Activated CD4-positive, alpha-beta T cell treated with anti-CD3 and anti-CD28 coated beads, Interleukin-2, amount 50 U/mL, for 1 hour (primary cell): Measurements from ENCODE around the gene DYRK2.

Experiments used
- DNase-seq: peaks from one replicate; pipeline ENCODE4 v3.0.0-alpha.2; 2020

DYRK2 gene

DNA sequence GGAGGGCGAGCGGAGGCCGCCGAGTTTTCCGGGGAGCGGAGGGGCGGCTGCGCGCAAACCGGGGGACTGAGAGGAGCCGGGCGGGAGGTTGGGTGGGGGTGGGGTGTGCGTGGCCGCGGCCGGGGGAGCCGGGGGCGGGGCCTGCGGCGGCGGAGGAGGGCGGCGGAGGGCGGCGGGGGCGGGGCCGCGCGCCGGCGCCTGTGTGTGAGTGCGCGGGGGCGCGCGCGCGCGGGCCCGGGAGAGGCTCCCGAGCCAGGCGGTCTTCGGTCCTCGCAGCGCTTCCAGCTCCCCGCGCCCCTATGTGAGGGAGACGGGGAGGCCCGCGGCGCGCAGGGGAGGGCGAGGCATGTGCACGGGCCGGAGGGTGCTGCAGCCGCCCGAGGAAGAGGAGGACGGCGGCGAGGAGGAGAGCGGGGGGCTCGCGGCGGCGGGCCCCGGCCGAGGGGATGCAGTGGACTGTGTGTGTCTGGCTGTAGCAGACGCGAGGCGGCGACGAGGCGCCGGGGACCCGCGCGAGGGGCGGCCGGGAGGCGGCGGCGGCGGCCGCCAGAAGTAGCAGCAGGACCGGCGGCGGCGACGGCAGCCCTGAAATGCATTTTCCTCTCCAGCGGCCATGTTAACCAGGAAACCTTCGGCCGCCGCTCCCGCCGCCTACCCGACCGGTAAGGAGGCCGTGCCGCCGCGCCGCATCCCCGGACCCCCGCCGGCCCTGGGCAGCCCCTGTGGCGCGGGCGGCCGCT lies at the start of gene DYRK2:
Gene DYRK2 (plus strand): TSS at position 225 of the 740 bp plus-strand sequence. CDS start 389 bp downstream, at position 614.
- peak; percentile 75 for DNase-seq

DNA sequence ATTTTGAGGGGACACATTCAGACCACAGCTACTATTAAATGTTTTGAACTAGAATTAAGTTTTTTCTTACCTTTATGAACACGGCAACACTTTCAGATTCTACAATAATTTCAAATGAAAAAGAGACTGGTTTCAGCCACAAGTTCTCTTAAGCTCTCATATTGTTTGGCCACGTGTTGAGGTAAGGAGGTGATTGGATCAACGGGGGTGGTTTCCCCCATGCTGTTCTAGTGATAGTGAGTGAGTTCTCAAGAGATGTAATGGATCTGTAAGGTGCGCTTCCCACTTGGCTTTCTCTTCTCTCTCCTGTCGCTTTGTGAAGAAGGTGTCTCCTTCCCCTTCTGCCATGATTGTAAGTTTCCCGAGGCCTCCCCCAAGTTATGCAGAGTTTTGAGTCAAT lies 48.9 kb upstream of the DYRK2 start:
- DNase-seq = no peak

DNA sequence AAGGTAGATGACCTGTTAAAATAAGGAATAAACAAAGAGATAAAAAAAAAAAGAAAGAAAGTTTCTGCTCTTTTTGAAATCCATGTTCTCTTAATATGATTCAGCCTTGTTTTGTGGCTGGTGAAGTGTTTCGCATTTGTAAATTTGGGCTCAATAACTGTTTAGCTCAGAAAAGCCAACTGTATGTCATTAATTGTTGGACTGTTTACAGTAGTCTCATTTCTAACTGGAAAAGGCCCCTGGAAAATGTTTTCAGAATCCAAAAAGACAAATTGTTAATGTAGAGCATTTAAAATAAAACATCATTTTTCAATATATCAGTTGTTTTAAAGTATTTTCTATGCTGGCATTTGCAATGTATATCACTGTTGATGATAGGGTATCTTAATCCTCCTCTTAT lies 47.4 kb upstream of the DYRK2 start:
- DNase-seq = no peak

DNA sequence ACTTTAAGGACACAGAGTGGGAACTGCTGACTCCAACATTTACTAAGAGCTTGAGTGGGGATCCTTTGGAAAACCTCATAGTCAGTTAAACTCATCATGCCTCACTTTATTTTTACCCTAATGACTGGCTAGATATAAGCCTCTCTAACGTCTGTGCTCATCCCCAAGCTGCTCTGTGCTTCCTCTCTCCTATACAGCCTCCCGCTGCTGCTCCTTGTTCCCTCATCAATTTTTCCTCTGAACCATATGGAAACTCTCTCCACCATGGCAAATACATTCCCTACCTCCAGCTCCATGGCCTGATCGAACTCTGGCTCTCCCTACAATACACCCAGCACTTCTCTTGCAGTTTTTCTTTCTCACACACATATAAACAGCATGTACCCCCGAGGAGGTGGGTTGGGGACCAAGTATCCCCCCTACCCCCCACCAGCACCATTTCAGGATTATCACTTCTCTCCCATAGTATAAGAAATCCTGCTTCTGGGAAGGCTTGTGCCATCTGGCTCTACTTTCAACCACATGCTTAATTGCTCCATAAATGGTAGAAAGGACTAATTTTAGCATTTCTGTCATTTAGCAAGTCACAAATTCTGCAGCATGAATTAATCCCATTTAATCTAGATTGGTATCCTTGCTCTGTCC lies 39.2 kb upstream of the DYRK2 start:
- no peak for DNase-seq

DNA sequence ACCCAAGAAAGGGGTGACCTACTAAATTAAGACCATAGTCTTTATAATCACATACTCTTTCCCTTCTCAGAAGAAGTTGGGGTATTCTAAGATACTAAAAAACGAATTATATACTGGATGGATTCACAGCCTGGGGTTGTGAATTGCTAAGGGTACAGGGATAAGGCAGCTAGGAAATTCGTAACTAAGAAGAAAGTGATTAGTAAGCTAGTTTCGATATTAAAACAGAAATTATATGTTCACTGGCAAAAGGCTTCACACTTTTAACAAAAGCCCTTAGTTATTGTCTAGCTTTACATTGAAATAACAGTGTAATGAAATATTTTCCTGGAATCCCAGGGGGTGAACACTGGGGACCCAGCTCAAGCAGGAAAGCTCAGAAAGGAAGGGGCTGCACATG lies 35.5 kb upstream of the DYRK2 start:
- DNase-seq = no peak

DNA sequence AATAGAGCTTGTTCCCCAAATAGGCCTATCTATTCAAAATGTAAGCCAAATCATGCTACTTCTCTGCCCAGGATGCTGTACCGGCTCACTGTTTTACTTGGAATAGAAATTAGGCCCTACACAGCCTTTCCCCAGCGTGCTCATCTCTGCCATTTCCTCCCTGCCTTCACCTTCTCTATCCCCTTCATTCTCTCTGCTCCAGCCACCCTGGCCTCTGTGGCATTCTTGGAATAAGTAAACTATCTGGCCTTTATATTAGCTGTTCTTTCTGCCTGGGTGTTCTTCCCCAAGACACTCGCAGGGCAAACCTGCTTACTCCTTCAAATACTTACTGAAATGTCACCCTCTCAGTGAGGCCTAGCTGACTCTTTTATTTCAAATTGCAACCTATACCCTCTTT lies 30.9 kb upstream of the DYRK2 start:
- DNase-seq = no peak

DNA sequence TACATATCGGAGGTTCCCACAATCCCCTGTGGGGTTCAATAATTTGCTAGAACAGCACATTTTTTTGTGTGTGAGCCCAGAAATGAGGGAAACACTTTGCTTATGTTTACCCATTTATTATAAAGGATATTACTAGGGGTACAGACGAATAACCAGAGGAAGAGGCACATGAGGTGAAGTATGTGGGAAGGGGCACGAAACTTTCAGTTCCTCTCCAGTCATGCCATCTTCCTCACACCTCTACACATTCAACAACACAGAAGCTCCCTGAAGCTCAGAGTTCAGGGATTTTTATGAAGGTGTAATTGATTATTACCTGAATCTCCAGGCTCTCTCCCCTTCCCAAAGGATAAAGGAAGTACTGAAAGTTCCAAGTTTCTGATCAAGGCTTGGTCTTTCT lies 30.2 kb upstream of the DYRK2 start:
- no peak for DNase-seq

DNA sequence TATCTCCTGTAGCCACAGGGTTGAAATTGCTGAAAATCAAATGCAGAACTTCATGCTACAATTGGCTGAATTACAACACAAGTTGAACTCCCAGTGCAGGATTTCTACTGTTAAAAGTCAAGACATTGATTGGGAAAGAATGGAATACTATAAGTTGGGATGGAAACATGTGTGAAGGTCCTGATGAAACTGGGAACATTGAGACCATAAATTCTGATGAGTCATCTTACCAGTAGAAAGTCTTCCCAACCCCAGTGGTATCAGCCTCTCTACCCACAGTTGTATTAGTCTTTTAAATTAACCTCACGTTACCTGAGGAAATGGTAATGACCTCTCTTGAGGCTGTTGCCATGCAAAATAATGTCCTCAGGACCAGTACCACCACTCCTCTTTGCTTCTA lies 27.4 kb upstream of the DYRK2 start:
- DNase-seq = no peak

DNA sequence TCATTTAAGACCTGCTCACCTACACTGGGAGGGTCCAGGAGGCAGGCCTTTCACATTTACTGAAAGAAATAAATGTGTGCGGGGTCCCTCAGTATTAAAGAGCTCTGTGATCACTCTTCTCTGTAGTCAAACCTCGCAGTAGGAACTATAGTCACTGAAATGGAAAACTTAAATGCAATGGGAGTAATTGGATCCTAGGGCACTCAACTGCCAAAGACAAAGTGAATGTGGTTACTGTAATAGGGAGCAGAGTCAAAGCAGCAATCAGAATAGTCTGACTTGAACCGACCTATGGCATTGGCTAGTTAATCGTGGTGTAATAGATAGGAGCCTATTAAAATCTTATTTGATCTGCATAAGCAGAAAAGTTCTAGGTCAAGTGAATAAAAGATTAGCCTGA lies 26.6 kb upstream of the DYRK2 start:
- DNase-seq = no peak

DNA sequence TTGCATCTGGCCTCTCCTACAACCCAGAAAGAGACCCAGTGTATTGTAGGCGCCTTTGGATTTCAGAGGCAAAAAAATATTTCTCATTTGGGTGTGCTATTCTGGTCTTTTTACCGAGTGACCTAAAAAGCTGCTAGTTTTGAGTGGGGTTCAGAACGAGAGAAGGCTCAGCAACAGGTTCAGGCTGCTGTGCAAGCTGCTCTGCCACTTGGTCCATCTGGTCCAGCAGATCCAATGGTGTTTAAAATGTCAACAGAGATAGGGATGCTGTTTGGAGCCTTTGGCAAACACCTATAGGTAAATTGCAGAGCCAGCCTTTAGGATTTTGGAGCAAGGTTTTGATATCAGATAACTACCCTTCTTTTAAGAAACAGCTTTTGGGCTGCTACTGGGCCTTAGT lies 25.3 kb upstream of the DYRK2 start:
- no peak for DNase-seq

DNA sequence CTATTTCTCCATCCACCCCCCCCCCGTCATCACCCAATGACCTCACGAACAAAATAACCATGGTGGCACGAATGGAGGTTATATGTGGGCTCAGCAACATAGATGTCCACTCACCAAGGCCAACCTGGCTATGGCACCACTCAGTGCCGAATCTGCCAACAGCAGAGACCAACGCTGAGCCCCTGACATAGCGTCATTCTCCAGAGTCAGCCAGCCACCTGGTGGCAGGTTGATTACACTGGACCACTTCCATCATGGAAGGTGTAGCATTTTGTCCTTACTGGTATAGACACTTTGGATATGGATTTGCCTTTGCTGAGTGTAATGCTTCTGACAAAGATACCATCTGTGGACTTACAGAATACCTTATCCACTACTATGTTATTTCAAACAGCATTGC lies 24.2 kb upstream of the DYRK2 start:
- no peak for DNase-seq

DNA sequence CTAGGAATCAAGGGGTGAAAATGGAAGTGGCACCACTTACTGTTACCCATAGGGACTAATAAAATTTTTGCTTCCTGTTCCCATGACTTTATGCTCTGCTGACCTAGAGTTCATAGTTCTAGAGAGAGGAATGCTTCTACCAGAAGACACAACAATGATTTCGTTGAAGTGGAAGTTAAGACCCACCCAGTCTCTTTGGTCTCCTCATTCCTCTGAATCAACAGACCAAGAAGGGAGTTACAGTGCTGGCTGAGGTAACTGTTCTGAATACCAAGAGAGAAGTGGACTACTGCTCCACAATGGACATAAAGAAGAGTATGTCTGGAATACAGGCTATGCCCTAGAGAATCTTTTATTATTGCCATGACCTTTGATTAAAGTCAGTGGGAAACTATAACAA lies 23.5 kb upstream of the DYRK2 start:
- no peak for DNase-seq

DNA sequence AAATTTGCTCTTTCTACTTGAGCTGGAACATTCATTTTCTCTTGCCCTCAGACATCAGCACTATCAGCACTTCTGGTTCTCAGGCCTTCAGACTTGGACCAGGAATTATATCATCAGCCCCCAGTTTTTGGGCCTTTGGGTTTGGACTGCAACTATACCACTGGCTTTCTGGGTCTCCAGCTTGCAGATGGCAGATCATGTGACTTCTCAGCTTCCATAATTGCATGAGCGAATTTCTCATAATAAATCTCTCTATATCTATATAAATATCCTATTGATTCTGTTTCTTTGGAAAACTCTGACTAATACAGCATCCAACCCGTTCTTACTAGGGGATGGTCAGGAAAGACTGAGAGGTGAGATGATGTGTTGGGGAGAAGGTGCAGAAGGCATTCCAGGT lies 22.4 kb upstream of the DYRK2 start:
- DNase-seq = no peak

DNA sequence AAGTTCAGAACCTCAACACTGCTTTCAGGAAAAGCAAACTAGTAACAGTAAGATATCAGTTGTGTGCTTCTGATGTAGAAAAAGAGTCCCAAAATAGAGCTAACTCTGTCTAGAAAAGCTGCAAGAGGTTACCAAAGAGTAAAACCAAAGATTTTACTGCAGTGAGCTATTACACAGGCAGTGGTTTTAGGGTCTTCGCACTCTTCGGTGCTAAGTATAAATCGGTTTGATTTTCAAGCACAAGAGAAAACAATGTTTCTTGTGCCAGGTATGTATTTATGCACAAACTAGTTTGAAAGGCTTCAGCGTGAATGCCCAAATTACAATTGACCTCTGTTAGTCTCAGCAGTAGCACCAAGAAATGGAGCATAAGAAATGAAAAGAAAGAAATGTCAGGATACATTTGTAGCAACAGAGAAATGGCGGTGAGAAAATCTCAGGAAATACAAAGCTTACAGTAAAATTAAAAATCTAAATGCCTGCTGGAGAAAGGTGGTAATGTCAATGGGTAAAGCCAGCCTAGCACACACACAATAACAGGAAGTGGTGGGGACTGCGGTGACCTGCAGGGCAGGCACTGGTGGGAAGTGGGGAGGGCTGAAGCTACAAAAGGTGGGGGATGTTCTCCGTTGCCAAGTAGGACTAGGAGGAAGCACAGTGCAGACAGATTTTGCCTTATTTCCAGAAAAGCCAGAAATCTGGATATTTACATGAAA lies 18.0 kb upstream of the DYRK2 start:
- DNase-seq = peak; percentile 74

DNA sequence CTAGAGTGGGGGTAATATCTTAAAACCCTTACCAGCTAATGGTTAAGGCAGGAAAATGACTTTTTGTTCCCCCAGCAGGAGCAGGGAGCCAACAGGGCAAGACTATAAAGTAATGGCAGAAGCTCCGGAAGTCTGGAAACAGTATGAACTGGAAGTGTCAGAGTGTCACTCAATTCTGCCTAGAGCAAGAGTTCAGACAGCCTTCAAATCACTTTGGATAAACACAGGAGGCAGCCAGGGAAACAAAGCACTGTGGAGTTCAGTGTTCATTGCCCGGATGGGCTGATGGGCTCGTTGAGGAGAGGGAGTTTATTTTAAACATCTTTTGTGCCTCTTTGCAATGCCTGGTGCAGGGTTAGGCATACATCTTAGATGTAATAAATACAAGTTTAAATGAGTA lies 16.5 kb upstream of the DYRK2 start:
- no peak for DNase-seq

DNA sequence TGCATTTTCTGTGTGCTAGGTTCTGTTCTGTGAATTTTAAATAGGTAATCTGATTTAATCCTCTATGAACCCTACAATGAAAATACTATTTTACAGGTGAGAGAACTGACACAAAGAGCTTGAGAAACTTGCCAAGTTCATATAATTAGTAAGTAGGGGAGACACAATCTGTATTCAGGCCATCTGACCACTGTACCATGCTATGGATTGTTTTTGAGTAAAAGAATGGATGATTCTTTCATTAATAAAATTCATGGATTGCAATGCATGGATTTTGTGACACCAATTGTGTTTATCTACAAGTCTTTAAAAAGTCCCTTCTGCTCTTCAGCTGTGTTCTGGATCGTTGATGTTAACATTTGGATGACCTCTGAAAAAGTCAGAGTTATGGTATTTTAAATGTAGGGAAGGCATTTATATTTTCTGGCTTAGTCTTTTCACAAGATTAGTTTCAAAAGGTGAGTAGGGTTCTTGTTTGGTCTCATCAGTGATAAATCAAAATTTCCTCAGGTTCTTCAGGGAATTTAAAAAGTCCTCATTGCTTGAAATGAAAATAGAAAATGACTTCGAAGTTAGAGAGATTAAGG lies 15.4 kb upstream of the DYRK2 start:
- no peak for DNase-seq

DNA sequence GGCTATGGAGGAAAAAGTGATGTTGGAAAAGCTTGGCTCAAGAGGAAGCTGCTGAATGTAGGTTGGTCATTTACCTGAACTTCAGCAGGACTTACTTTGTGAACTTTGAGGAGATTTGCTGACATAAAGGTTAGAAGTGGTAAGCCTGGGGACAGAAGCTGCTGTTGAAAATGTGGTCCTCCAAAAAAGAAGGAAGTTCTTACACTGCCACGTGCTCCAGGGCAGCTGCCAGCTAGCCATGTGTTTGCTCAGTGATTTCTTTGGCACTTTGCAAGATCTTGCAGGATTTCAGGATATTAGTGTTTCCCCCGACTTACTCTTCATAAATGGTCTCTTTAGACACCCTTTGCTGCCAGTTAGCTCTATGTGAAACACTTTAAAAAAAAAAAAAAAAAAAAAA lies 14.8 kb upstream of the DYRK2 start:
- DNase-seq = no peak

DNA sequence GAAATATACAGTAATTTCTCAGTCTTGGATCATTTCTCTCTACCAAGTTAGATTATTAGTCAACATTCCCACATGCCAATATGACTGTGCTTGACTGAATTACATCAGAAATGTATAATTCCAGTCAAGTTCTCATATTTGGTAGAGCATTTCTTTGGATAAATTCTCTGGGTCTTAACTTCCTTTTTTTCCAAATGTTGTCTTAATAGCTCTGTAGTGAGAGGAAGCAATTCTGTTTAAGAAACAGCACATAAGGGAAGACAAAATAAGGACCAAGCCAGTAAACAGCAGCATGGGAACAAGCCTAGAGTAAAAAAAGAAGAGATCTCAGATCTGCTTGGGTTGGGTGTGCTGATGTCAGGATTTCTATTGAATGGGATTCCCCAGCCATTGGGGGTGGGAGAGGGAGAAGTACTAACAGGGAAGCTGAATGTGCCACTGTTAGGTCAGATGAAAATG lies 14.2 kb upstream of the DYRK2 start:
- DNase-seq = no peak

DNA sequence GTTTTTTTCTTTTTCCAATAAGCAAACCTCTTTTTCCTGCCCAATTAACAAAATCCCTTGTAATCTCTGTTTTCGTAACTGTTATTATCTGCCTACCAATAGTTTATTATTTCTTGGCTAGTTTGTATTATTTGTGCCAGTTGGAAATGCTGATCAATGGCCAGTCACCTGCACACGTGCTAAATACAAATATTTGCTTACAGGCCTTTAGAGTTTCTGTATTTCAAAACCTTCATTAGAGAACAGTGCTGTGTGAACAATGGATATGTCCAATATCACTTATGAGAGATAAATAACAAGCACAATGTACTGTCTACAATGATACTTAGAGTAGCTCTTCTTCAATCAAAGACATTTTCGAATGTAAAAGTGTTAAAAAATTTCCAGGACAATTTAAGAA lies 10.8 kb upstream of the DYRK2 start:
- no peak for DNase-seq

DNA sequence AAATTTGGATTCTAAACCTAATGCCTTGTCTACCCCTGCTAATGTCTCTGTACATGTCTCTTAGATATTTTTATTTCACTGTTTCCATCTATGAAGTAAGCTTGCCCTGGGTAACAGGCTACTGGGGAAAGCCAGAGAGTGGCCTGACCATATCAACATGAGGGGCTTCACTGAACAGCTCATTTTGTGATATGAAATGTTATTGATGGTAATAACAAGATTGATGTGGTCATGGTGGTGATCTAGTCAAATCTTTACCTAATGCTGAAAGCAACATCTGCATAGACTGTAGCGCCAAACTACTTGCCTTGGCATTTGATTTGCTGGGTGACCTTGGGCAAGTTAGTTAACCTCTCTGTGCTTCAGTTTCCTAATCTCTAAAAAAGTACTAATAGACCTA lies 9.9 kb upstream of the DYRK2 start:
- no peak for DNase-seq

DNA sequence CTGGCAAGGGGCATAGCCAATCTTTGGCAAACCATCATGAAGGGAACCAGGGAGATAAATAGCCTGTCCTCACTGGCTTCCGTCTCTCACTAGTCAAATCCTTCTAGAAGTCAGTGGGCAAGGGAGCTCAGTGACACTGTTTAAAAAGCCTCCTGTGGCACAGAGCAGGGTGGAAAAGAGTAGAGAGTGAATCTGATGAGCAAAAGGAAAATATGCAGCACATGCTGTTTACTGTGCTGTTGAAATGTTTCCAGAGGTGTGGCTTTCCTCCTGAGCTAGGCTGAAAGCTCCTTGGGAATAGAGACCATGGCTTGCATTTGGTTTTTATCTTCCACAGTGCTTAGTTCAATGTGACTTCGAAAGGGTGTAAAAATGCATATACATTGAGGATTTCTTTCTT lies 7.7 kb upstream of the DYRK2 start:
- DNase-seq = no peak

DNA sequence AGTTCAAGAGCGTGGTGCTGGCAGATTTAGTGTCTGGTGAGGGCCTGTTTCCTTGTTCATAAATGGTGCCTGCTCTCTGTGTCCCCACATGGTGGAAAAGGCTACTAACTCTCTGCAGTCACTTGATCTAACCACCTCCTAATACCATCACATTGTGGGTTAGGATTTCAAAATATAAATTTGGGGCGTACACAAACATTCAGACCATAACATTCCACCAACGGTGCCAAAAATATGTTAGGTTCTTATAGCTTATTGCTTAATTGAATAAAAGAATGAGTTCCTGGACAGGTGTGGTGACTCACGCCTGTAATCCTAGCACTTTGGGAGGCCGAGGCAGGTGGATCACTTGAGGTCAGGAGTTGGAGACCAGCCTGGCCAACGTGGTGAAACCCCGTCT lies 3.4 kb upstream of the DYRK2 start:
- DNase-seq = no peak

DNA sequence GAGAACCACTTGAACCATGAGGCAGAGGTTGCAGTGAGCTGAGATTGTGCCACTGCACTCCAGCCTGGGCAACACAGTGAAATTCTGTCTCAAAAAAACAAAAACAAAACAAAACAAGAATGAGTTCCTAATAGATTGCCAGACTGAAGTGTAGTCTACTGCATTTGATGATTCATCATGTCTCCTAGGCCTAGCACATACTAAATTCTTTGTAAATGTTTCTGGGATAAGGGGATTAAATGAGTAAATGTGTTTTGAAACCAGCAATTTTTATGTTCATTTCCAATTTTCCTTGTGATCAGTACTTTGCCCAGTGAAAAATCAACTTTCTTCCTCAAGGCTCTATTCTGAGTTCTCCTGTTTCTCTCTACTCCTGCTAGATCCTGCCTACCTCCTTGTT lies 2.9 kb upstream of the DYRK2 start:
- DNase-seq = no peak

DNA sequence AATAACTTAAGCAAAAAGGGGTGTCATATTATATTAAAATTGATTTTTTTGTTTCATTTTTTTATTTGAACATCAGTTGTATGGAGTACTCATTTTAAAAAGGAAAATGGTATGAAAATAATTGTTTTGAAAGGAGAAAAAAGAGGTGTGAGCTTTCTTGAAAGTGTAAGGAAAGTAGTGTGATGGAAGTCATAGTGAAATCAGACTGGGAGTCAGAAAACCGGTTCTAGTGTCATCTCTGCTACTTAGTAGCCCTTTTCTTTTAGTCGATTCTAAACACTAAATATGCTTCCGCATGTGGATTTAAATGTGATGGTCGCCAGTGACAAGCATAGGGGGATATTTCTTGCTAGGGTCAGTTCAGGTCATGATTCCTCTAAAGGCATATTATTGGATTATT lies 1.8 kb upstream of the DYRK2 start:
- DNase-seq = no peak
